HepG2 (cell line): ENCODE measurements around the gene CISH. TPM values are rescaled to one million over a fixed set of nuclear protein-coding genes. Genes with fewer than 3 reads are reported as not detected.

Experiments used
- BCL3 ChIP-seq: sonication (generic); formaldehyde crosslinking; IDR thresholded peaks from 2 replicates; pipeline ENCODE4 v1.5.1; 2020; ENCODE audit warnings: mild to moderate bottlenecking, missing genetic modification reagents, moderate library complexity
- BCLAF1 ChIP-seq: fragments of 450-650 bp; IDR thresholded peaks from 2 replicates; pipeline ENCODE4 v1.6.1; 2017; ENCODE audit warnings: mild to moderate bottlenecking
- E2F1 ChIP-seq: sonication (generic); formaldehyde crosslinking; IDR thresholded peaks from 2 replicates; pipeline ENCODE4 v1.5.0; 2020; ENCODE audit warnings: missing genetic modification reagents
- FOXC1 ChIP-seq: sonication (generic); formaldehyde crosslinking; IDR thresholded peaks from 2 replicates; pipeline ENCODE4 v1.8.0; 2022; ENCODE audit warnings: mild to moderate bottlenecking, missing genetic modification reagents, borderline replicate concordance
- HNF4A ChIP-seq: sonication (generic); formaldehyde crosslinking; IDR thresholded peaks from 2 replicates; pipeline ENCODE4 v1.4.0; 2020; ENCODE audit warnings: missing genetic modification reagents
- HOXA5 ChIP-seq: sonication (generic); formaldehyde crosslinking; IDR thresholded peaks from 2 replicates; pipeline ENCODE4 v1.4.0; 2020; ENCODE audit warnings: missing genetic modification reagents
- MYC ChIP-seq: sonication (generic); formaldehyde crosslinking; IDR thresholded peaks from 2 replicates; pipeline ENCODE4 v1.9.0; 2021; ENCODE audit warnings: missing genetic modification reagents, borderline replicate concordance
- PAX8 ChIP-seq: sonication (generic); formaldehyde crosslinking; IDR thresholded peaks from 2 replicates; pipeline ENCODE4 v1.8.0; 2022; ENCODE audit warnings: mild to moderate bottlenecking, missing genetic modification reagents, borderline replicate concordance
- RAD51 ChIP-seq: fragments of 450-650 bp; IDR thresholded peaks from 2 replicates; pipeline ENCODE4 v1.6.1; 2016; ENCODE audit warnings: borderline replicate concordance
- SRSF9 ChIP-seq: fragments of 200-400 bp; formaldehyde crosslinking; IDR thresholded peaks from 2 replicates; pipeline ENCODE4 v1.6.1; 2018; ENCODE audit warnings: borderline replicate concordance, mild to moderate bottlenecking, low read depth, low read length; ENCODE audit not compliant: insufficient read depth, poor library complexity, severe bottlenecking
- SSRP1 ChIP-seq: IDR thresholded peaks from 2 replicates; pipeline ENCODE4 v1.6.1; 2016; ENCODE audit warnings: control low read depth
- TFAP4 ChIP-seq: sonication (generic); IDR thresholded peaks from 2 replicates; pipeline ENCODE4 v1.6.1; 2016; ENCODE audit warnings: low read depth, borderline replicate concordance
- THAP8 ChIP-seq: sonication (generic); formaldehyde crosslinking; IDR thresholded peaks from 2 replicates; pipeline ENCODE4 v1.5.1; 2020; ENCODE audit warnings: missing genetic modification reagents, mild to moderate bottlenecking, borderline replicate concordance
- ZBTB10 ChIP-seq: sonication (generic); formaldehyde crosslinking; IDR thresholded peaks from 2 replicates; pipeline ENCODE4 v1.4.0; 2020; ENCODE audit warnings: missing genetic modification reagents, borderline replicate concordance
- ZNF556 ChIP-seq: sonication (generic); formaldehyde crosslinking; IDR thresholded peaks from 2 replicates; pipeline ENCODE4 v1.4.0; 2020; ENCODE audit warnings: mild to moderate bottlenecking, missing genetic modification reagents, borderline replicate concordance
- ZNF619 ChIP-seq: sonication (generic); formaldehyde crosslinking; IDR thresholded peaks from 2 replicates; pipeline ENCODE4 v1.4.0; 2020; ENCODE audit warnings: mild to moderate bottlenecking, missing genetic modification reagents
- ZNF644 ChIP-seq: IDR thresholded peaks from 2 replicates; pipeline ENCODE4 v1.6.1; 2016; ENCODE audit warnings: low read depth
- ZNF788 ChIP-seq: sonication (generic); formaldehyde crosslinking; IDR thresholded peaks from 2 replicates; pipeline ENCODE4 v1.5.0; 2020; ENCODE audit warnings: mild to moderate bottlenecking, missing genetic modification reagents, borderline replicate concordance
- polyA plus RNA-seq, 8 experiments: library from polyadenylated mRNA; depleted of rRNA in 3 of 8; stranded (reverse) in 7 of 8; unstranded in 1 of 8; fragments of >200 nt; fragmentation: Illumina TruSeq in 4 of 8; extraction: Trizol in 4 of 8; gene quantifications; 2 replicates each; pipeline versions ENCODE4 v1.2.1 to v1.2.3, GENCODE V29; 2011 to 2016; ENCODE audit warnings: low read depth in 4 of 8, missing spikeins in 1 of 8, mixed read lengths in 1 of 8; ENCODE audit not compliant: insufficient read depth in 1 of 8
- total RNA-seq, 5 experiments: library from RNA; depleted of rRNA; stranded (reverse); fragments of >200 nt; fragmentation: Illumina TruSeq; extraction: Trizol; gene quantifications; 2 replicates each; pipeline ENCODE4 v1.2.3, GENCODE V29; 2016; ENCODE audit warnings: low read depth in 1 of 5

The CISH gene
- total and polyA plus RNA-seq, 2 of the 13 experiments (the other 11 are each of a cell fraction or from before 2014, with no cell fraction given), result 0.91 to 1.5 TPM

GRCh38 chr3:50568947-50569749 is 42.4 kb downstream of the CISH start, which contains the start of gene HEMK1 (continued):
- TF ChIP-seq ZBTB10, result no peak
- TF ChIP-seq E2F1 (CRISPR knock-in tag), result no peak
- TF ChIP-seq PAX8 (CRISPR knock-in tag), result 0 out of 2 replicates have a peak, but pooled peaks have one; percentile 85
- no peak for TF ChIP-seq RAD51
- TF ChIP-seq THAP8, result no peak
- TF ChIP-seq HNF4A (CRISPR knock-in tag), result 0 out of 2 replicates have a peak, but pooled peaks have one; percentile 9
- peak; percentile 69; the same call in 1 of the 2 replicates for TF ChIP-seq MYC
- peak; percentile 69; the same call in 1 of the 2 replicates for TF ChIP-seq SSRP1
- no peak for TF ChIP-seq BCLAF1
- TF ChIP-seq TFAP4, result peak; percentile 36; the same call in 1 of the 2 replicates
- TF ChIP-seq ZNF644 (CRISPR knock-in tag), result no peak
- peak; percentile 77; the same call in 1 of the 2 replicates for TF ChIP-seq BCL3
- no peak for TF ChIP-seq SRSF9
- TF ChIP-seq FOXC1 (CRISPR knock-in tag), result no peak
- TF ChIP-seq ZNF619 (CRISPR knock-in tag), result 0 out of 2 replicates have a peak, but pooled peaks have one; percentile 39
- peak; percentile 73; the same call in 1 of the 2 replicates for TF ChIP-seq HOXA5 (CRISPR knock-in tag)
- TF ChIP-seq ZNF788 (CRISPR knock-in tag), result peak; percentile 66; the same call in 1 of the 2 replicates
- peak; percentile 98; the same call in 1 of the 2 replicates for TF ChIP-seq ZNF556
